Activated T-helper 2 cell treated with anti-CD3 and anti-CD28 coated beads, Interferon-gamma antibody, Interleukin-2, Interleukin-4, amounts not matched to agents 10 μg/mL and 5 μg/mL and 100 μg/mL, durations not matched to agents 14 hours and 24 hours and 36 hours (primary cell): ENCODE data around the gene FAM107A. TPM values are rescaled to one million over a fixed set of nuclear protein-coding genes. Genes with fewer than 3 reads are reported as not detected.

Experiments used
- DNase-seq: peaks from one replicate; pipeline ENCODE4 v3.0.0; 2021; ENCODE audit warnings: low spot score
- H3K27ac Mint-ChIP-seq: one replicate; pipeline ENCODE4 v1.8.0; 2021; ENCODE audit warnings: mixed read lengths
- H3K27me3 Mint-ChIP-seq: one replicate; pipeline ENCODE4 v1.8.0; 2021; ENCODE audit warnings: low read depth, mixed read lengths
- H3K36me3 Mint-ChIP-seq: one replicate; pipeline ENCODE4 v1.8.0; 2021; ENCODE audit warnings: low read depth, mixed read lengths
- H3K4me1 Mint-ChIP-seq: one replicate; pipeline ENCODE4 v1.8.0; 2021; ENCODE audit warnings: low read depth, mixed read lengths
- H3K4me3 Mint-ChIP-seq: one replicate; pipeline ENCODE4 v1.8.0; 2021; ENCODE audit warnings: low read depth, mild to moderate bottlenecking, moderate library complexity, mixed read lengths
- H3K9me3 Mint-ChIP-seq: one replicate; pipeline ENCODE4 v1.8.0; 2021; ENCODE audit warnings: mixed read lengths
- intact Hi-C: fragments of 100-400 bp; cut with micrococcal nuclease; formaldehyde crosslinking; loops from one replicate; pipeline ENCODE4 v1.15.1; 2023
- total RNA-seq: library from RNA; stranded (reverse); gene quantifications from 2 replicates; pipeline ENCODE4 v1.2.3, GENCODE V29; 2022

Gene FAM107A
- total RNA-seq, 1 donor from 2014 or later = not detected

- no peak overlapping the region for H3K4me3 Mint-ChIP-seq
- no peaks in the 10 kb centered on the region for H3K4me1 Mint-ChIP-seq
- DNase-seq = no peak
- no peak overlapping the region for H3K27ac Mint-ChIP-seq
- H3K27me3 Mint-ChIP-seq = no peaks in the 10 kb centered on the region
- H3K36me3 Mint-ChIP-seq = no peaks in the 10 kb centered on the region
- intact Hi-C loops = no loop called here
- H3K9me3 Mint-ChIP-seq = no peaks in the 10 kb centered on the region
Observed at GRCh38 chr3:58524326-58524888, 52.8 kb downstream of the FAM107A start.

DNA sequence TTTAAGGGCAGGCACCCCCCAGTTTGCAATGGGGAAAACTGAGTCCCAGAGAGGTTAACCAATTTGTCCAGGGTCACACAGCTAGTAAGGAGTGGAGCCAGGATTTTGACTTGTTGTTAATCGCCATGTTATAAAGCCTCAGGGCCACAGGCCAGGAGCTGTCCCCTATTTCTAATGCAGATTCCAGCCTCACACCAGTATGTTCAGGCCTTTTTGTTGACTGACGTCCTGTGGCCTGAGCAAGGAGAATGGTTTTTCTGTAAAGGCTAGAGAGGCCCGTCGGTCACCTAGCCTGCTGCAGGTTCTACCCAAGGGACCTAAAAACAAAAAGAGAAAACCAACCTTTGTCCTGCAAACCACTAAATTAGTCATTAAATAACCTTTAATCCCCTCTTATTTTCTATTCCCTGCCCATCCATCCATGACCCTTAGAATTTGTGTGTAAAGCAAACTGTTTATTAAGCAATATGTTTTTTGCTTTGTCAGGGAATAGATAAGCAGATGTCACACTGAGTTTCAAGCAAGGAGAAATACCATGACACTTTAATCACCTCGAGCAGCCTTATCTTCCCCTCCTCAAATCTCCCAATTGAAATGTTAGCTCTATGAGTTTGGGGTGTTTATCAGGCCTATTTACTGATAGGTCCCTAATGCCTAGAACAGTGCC, 54.3 kb downstream of the FAM107A start:
- intact Hi-C loops = no loop called here
- H3K36me3 Mint-ChIP-seq = no peaks in the 10 kb centered on the region

GRCh38 chr3:58521917-58522631, 55.1 kb downstream of the FAM107A start:
- Mint-ChIP-seq H3K9me3 (no peaks in the 10 kb centered on the region), H3K4me1 (no peaks in the 10 kb centered on the region), H3K36me3 (no peaks in the 10 kb centered on the region), H3K27me3 (no peaks in the 10 kb centered on the region), H3K4me3 (no peak overlapping the region), H3K27ac (no peak overlapping the region)
- intact Hi-C loops = no loop called here
- no peak for DNase-seq

More for the DNA sequence above, 54.3 kb downstream of the FAM107A start:
- Mint-ChIP-seq H3K27me3 (no peaks in the 10 kb centered on the region), H3K27ac (no peak overlapping the region), H3K4me1 (no peaks in the 10 kb centered on the region), H3K9me3 (no peaks in the 10 kb centered on the region), H3K4me3 (no peak overlapping the region)
- DNase-seq = no peak

GRCh38 chr3:58521336-58521670, 55.9 kb downstream of the FAM107A start:
- intact Hi-C loops = no loop called here
- no peaks in the 10 kb centered on the region for H3K9me3 Mint-ChIP-seq
- no peak for DNase-seq
- no peaks in the 10 kb centered on the region for H3K36me3 Mint-ChIP-seq
- no peak overlapping the region for H3K4me3 Mint-ChIP-seq
- H3K4me1 Mint-ChIP-seq = no peaks in the 10 kb centered on the region
- peaks cover 3% of the 10 kb centered on the region for H3K27me3 Mint-ChIP-seq
- no peak overlapping the region for H3K27ac Mint-ChIP-seq

DNA sequence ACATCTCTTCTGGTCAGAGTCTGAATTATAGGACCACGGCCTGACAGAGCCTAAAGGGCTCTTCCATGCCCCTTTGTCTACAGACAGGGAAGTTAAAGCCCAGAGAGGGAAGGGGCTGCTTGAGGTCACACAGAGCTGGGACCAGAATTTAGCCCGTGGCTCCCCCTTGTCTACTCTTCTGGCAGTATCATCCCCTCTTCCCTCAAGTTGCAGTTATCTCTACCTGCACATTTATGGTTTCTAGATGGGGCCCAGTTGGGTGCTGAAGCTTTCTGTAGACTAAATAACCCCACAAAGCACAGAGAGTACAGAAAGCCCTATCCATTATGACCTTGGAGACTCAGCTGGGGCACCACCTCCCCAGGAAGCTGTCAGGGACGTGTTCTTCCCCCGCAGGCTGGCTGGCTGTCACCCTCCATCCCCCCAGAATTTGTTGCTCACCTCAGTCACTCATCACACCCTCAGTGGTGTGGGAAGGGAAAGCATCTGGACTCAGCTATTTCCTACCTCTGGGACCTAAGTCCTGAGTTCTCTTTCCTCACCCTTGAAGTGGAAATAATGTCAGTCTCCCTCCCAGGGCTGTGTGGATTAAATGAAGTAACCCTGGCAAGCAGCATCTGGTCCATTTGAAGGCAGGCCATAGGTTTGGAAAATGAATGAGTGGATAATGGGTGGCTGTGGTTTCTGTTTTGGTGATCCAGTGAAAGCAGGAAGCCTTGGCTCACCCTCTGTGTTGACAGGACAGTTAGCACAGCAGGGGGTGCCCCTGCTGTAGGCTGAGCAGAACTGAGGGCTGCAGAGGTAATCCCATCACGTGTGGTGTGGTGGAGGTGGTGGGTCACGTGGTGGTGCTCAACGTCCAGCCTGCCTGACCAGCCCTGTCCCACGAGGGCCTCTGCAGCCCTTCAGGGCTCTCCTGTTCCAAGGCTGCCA, 56.5 kb downstream of the FAM107A start:
- DNase-seq = no peak
- H3K27me3 Mint-ChIP-seq = peaks cover 3% of the 10 kb centered on the region
- no peaks in the 10 kb centered on the region for H3K36me3 Mint-ChIP-seq
- intact Hi-C loops = no loop called here
- H3K27ac Mint-ChIP-seq = no peak overlapping the region
- no peaks in the 10 kb centered on the region for H3K4me1 Mint-ChIP-seq
- H3K4me3 Mint-ChIP-seq = no peak overlapping the region
- no peaks in the 10 kb centered on the region for H3K9me3 Mint-ChIP-seq

DNA sequence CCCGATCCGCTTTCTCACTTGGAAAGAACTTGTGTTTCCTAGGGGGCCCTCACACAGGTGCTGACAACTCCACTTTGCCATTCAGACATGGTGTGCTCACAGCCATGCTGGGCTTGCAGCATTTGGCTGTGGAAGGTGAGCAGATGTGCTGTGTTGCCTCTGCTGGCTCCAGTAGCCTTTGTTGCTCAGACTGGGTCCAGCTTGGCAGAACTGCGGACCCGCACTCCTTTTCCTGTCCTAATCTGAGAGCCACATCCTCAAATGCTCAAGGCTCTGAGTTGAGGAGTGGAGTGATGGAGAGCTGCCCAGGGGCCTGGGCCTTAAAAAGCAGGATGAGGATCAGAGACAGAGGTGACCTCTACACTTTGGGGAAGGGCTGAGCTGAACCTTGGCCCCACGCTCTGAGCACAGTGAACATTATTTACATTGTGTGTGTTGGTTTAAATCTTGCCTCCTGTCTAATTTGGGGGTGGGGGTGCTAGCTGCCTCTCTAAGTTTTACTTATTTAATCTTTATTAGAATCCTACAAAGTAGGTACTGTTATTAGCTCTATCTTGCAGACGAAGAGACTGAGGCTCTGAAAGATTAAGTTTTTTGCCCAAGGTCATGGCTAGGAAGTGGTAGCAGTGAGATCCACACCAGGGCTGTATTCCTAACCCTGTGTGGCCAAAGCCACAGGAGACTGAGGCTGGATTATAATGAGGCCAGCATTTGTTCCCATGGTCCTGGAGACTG, 57.4 kb downstream of the FAM107A start:
- H3K27ac Mint-ChIP-seq = no peak overlapping the region
- no peak for DNase-seq
- H3K27me3 Mint-ChIP-seq = peaks cover 3% of the 10 kb centered on the region
- H3K36me3 Mint-ChIP-seq = no peaks in the 10 kb centered on the region
- intact Hi-C loops = no loop called here
- H3K4me1 Mint-ChIP-seq = no peaks in the 10 kb centered on the region
- H3K4me3 Mint-ChIP-seq = no peak overlapping the region
- no peaks in the 10 kb centered on the region for H3K9me3 Mint-ChIP-seq

DNA sequence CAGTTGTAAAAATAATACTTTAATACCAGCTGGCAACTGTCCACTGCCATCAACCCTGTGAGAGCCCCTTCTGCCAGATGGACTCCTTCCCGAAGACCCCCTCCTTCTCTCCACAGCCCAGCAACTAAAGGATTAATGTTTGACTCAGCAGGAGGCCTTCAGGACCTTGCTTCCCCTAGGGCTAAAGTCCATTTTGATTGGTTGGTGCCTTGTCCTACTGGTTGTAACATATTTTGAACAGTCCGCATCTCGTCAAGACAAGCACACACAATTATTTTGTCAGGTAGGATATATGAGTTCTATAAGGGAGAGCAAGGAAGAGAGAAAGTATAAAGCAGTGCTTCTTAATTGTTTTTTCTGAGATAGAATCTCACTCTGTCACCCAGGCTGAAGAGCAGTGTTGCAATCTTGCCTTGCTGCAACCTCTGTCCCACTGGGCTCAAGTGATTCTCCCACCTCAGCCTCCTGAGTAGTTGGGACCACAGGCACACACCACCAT, 58.9 kb downstream of the FAM107A start:
- intact Hi-C loops = no loop called here
- no peak for DNase-seq
- Mint-ChIP-seq H3K4me1 (no peaks in the 10 kb centered on the region), H3K9me3 (no peaks in the 10 kb centered on the region), H3K27ac (no peak overlapping the region), H3K36me3 (no peaks in the 10 kb centered on the region), H3K4me3 (no peak overlapping the region), H3K27me3 (peaks cover 5% of the 10 kb centered on the region)

GRCh38 chr3:58514405-58514804, 62.8 kb downstream of the FAM107A start:
- DNase-seq = no peak
- no peaks in the 10 kb centered on the region for H3K4me1 Mint-ChIP-seq
- H3K9me3 Mint-ChIP-seq = no peaks in the 10 kb centered on the region

More at GRCh38 chr3:58514405-58514804, 62.8 kb downstream of the FAM107A start:
- Mint-ChIP-seq H3K27ac (no peak overlapping the region), H3K36me3 (no peaks in the 10 kb centered on the region), H3K4me3 (no peak overlapping the region), H3K27me3 (peaks cover 5% of the 10 kb centered on the region)
- intact Hi-C loops = no loop called here

Other genes starting within 250 kb of the FAM107A start
- 47.6 and 48.7 TPM in 2 replicates for gene PXK, start 244.5 kb downstream of the FAM107A start, total RNA-seq
- 79.3 and 82.7 TPM in 2 replicates for gene PDHB, start 143.6 kb downstream of the FAM107A start, total RNA-seq
- gene KCTD6, start 85.3 kb downstream of the FAM107A start, total RNA-seq = 7.2 and 8.7 TPM in 2 replicates
- not detected in 2 replicates for gene ACOX2, start 40.2 kb downstream of the FAM107A start, total RNA-seq
- gene FAM3D, start 89.4 kb upstream of the FAM107A start, total RNA-seq = not detected in 2 replicates